ENCODE data around the gene SAP30BP.

Gene SAP30BP

GRCh38 chr17:75722542-75723095 is 55.5 kb downstream of the SAP30BP start:
- DNase-seq = no peak

- DNase-seq = peak; percentile 17 to 21
These were observed 56.2 kb downstream of the SAP30BP start for GRCh38 chr17:75723171-75723930.

GRCh38 chr17:75724016-75725003 is 57.2 kb downstream of the SAP30BP start:
- DNase-seq = no peak

- DNase-seq = no peak
These were observed 58.4 kb downstream of the SAP30BP start for GRCh38 chr17:75725504-75725903.

GRCh38 chr17:75727391-75727790 is 60.3 kb downstream of the SAP30BP start:
- no peak for DNase-seq

GRCh38 chr17:75729351-75729750 is 62.2 kb downstream of the SAP30BP start:
- DNase-seq = no peak

- no peak for DNase-seq
These were observed 62.9 kb downstream of the SAP30BP start for GRCh38 chr17:75730065-75730464.

GRCh38 chr17:75731086-75731715 is 64.1 kb downstream of the SAP30BP start:
- DNase-seq = no peak

GRCh38 chr17:75731716-75732498 is 64.8 kb downstream of the SAP30BP start:
- DNase-seq = no peak

GRCh38 chr17:75733471-75733870 is 66.3 kb downstream of the SAP30BP start:
- no peak for DNase-seq

GRCh38 chr17:75734674-75735294 is 67.6 kb downstream of the SAP30BP start:
- no peak for DNase-seq

- DNase-seq = no peak
These were observed 69.2 kb downstream of the SAP30BP start for GRCh38 chr17:75736173-75736835.

- DNase-seq = no peak
These were observed 70.2 kb downstream of the SAP30BP start for GRCh38 chr17:75737133-75737962.

GRCh38 chr17:75738218-75738802 is 71.2 kb downstream of the SAP30BP start:
- DNase-seq = no peak

- no peak for DNase-seq
These were observed 72.0 kb downstream of the SAP30BP start for GRCh38 chr17:75739174-75739573.

GRCh38 chr17:75739801-75740200 is 72.7 kb downstream of the SAP30BP start:
- no peak for DNase-seq

- DNase-seq = no peak
These were observed 73.1 kb downstream of the SAP30BP start for GRCh38 chr17:75740215-75740614.

GRCh38 chr17:75740631-75741077 is 73.5 kb downstream of the SAP30BP start:
- DNase-seq = no peak

- DNase-seq = no peak
These were observed 75.2 kb downstream of the SAP30BP start for GRCh38 chr17:75742337-75742736.
